OCI-LY7 (cell line): ENCODE results near the gene UNC5B.

Experiments used
- EZH2phosphoT487 ChIP-seq: fragments of 200-600 bp; sonication (generic); IDR thresholded peaks from 2 replicates; pipeline ENCODE4 v1.6.1; 2018; ENCODE audit warnings: low read depth, borderline replicate concordance, mild to moderate bottlenecking, mixed run types, antibody characterized with exemption, low read length, moderate library complexity, mixed read lengths
- TF ChIP-seq, protein P1 (sequence below): fragments of 200-600 bp; sonication (generic); conservative IDR thresholded peaks from 2 replicates; pipeline ENCODE4 v1.5.1; 2014; ENCODE audit warnings: mild to moderate bottlenecking, antibody characterized with exemption, low read length, moderate library complexity, mixed read lengths

DNA sequence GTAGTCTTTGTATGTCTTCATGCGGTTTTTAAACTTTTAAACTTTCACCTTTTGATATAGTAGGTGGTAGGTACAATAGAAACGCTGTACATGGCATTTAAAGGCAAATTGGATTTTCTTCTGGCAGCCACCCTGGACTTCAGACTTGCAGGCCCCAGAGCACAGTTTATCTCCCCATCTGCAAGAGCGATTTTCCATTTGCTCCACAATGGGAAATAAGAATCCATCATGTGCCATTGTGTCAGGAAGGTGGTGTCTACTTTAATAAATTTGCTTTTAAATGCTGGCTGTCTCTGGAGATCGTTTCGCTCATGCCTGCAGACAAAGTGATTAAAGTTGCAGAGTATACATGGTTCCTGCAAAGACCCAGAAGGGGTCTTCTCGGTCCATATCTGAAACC, 38.9 kb downstream of the UNC5B start:
- TF ChIP-seq, protein P1, sequence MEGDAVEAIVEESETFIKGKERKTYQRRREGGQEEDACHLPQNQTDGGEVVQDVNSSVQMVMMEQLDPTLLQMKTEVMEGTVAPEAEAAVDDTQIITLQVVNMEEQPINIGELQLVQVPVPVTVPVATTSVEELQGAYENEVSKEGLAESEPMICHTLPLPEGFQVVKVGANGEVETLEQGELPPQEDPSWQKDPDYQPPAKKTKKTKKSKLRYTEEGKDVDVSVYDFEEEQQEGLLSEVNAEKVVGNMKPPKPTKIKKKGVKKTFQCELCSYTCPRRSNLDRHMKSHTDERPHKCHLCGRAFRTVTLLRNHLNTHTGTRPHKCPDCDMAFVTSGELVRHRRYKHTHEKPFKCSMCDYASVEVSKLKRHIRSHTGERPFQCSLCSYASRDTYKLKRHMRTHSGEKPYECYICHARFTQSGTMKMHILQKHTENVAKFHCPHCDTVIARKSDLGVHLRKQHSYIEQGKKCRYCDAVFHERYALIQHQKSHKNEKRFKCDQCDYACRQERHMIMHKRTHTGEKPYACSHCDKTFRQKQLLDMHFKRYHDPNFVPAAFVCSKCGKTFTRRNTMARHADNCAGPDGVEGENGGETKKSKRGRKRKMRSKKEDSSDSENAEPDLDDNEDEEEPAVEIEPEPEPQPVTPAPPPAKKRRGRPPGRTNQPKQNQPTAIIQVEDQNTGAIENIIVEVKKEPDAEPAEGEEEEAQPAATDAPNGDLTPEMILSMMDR, result no peak
- TF ChIP-seq EZH2phosphoT487, result no peak
